ENCODE results near the gene TRABD2A. TPM values are rescaled to one million over a fixed set of nuclear protein-coding genes. Genes with fewer than 3 reads are reported as not detected.

The TRABD2A gene
- total RNA-seq, 1 experiment from 2014 or later, result 1.7 TPM

GRCh38 chr2:84799772-84800171 is 81.1 kb downstream of the TRABD2A start:
- no peak overlapping the region for H3K23ac ChIP-seq (ENCODE audit: insufficient read length, low read depth, low read length)
- H3K27ac ChIP-seq (ENCODE audit: insufficient read length, low read depth, low read length), result no peak overlapping the region
- no peak overlapping the region for H2BK12ac ChIP-seq (ENCODE audit: insufficient read length, low read depth, low read length)
- no peak overlapping the region for H3K18ac ChIP-seq (ENCODE audit: insufficient read length, low read depth, low read length)
- no peak overlapping the region for H2BK20ac ChIP-seq (ENCODE audit: low read depth, low read length, poor library complexity, severe bottlenecking)
- no peaks in the 10 kb centered on the region for H4K20me1 ChIP-seq (ENCODE audit: control insufficient read depth, insufficient read depth, insufficient read length)
- H2BK120ac ChIP-seq (ENCODE audit: low read depth, low read length, poor library complexity, severe bottlenecking), result no peak overlapping the region
- H3K4me1 ChIP-seq (ENCODE audit: insufficient read depth, low read length), result peaks cover 8% of the 10 kb centered on the region
- no peak overlapping the region for H2BK5ac ChIP-seq (ENCODE audit: insufficient read length, low read length)
- H4K5ac ChIP-seq (ENCODE audit: insufficient read length, low read depth, low read length), result no peak overlapping the region
- H4K91ac ChIP-seq (ENCODE audit: insufficient read length, low read depth, low read length), result no peak overlapping the region
- peak overlapping the region; percentile 2 for H3K4me2 ChIP-seq (ENCODE audit: insufficient read depth, insufficient read length, low read length)
- Mint-ChIP-seq H3K27me3 (ENCODE audit: low read depth) (peaks cover 1% of the 10 kb centered on the region; the same call in 1 of the 2 replicates), H3K36me3 (ENCODE audit: insufficient read depth in 1 of 3, low read depth in 3 of 3) (peaks cover 0 to 5% (median 4%) of the 10 kb centered on the region in 3 experiments; a peak in 1 of 7 replicates), H3K27ac (peak overlapping the region in 2 of 3 experiments; percentile 72 to 92; a peak in 4 of 7 replicates), H3K4me3 (peak overlapping the region in 1 of 2 experiments; percentile 8; a peak in 1 of 5 replicates), H3K9me3 (peaks cover 3 to 5% of the 10 kb centered on the region in 2 experiments; a peak in 4 of 5 replicates), H3K4me1 (peaks cover 23 to 28% of the 10 kb centered on the region in 2 experiments)
- no peaks in the 10 kb centered on the region for H3K27me3 ChIP-seq (ENCODE audit: insufficient read depth, low read length)
- no peak overlapping the region for H3K14ac ChIP-seq (ENCODE audit: insufficient read depth, low read length)
- H3K79me2 ChIP-seq (ENCODE audit: insufficient read depth, low read length), result no peaks in the 10 kb centered on the region
- no peak for TF ChIP-seq CTCF (conservative IDR thresholded peaks at IDR 0.05)
- no peak overlapping the region for H2BK15ac ChIP-seq (ENCODE audit: low read depth, low read length)
- H3K4ac ChIP-seq (ENCODE audit: low read depth, low read length), result no peak overlapping the region
- H3K9me3 ChIP-seq (ENCODE audit: control insufficient read depth, low read depth, low read length), result no peaks in the 10 kb centered on the region
- no peak overlapping the region for H4K8ac ChIP-seq (replicated peaks; ENCODE audit: insufficient read length, low read depth, low read length)
- no peak for DNase-seq
- H3K79me1 ChIP-seq (ENCODE audit: insufficient read depth, low read depth, low read length, poor library complexity, severe bottlenecking), result no peaks in the 10 kb centered on the region
- no peak overlapping the region for H3K9ac ChIP-seq (ENCODE audit: extremely low read depth, insufficient read length, low read length)
- no peak overlapping the region for H3T11ph ChIP-seq (ENCODE audit: low read length)
- H2AK5ac ChIP-seq (ENCODE audit: insufficient read length, low read length), result no peak overlapping the region
- no peak overlapping the region for H3K56ac ChIP-seq (ENCODE audit: insufficient read length, low read depth, low read length)
- no peaks in the 10 kb centered on the region for H3K23me2 ChIP-seq (ENCODE audit: insufficient read length, low read depth, low read length, poor library complexity, severe bottlenecking)
- no peak overlapping the region for H2AFZ ChIP-seq (ENCODE audit: low read length)
- no CpG with 5 or more reads among the region's 1 CpG for WGBS (ENCODE audit: extremely low coverage, insufficient read length, low lambda C conversion rate)
